DMS 273 (cell line): ENCODE measurements around the gene RBM34.
"Not testable (repeated sequence)": the region's sequence is repeated elsewhere in the genome, so short reads cannot be mapped to it uniquely, and the experiment has no call there.

Experiments used
- DNase-seq: peaks from one replicate; lab custom pipeline; 2025; ENCODE audit not compliant: unreplicated experiment; lab: John Stamatoyannopoulos, UW

The RBM34 gene

GRCh38 chr1:235122348-235122747 is 38.7 kb downstream of the RBM34 start:
- no peak for DNase-seq

GRCh38 chr1:235113183-235113917 is 47.7 kb downstream of the RBM34 start:
- no peak for DNase-seq

DNA sequence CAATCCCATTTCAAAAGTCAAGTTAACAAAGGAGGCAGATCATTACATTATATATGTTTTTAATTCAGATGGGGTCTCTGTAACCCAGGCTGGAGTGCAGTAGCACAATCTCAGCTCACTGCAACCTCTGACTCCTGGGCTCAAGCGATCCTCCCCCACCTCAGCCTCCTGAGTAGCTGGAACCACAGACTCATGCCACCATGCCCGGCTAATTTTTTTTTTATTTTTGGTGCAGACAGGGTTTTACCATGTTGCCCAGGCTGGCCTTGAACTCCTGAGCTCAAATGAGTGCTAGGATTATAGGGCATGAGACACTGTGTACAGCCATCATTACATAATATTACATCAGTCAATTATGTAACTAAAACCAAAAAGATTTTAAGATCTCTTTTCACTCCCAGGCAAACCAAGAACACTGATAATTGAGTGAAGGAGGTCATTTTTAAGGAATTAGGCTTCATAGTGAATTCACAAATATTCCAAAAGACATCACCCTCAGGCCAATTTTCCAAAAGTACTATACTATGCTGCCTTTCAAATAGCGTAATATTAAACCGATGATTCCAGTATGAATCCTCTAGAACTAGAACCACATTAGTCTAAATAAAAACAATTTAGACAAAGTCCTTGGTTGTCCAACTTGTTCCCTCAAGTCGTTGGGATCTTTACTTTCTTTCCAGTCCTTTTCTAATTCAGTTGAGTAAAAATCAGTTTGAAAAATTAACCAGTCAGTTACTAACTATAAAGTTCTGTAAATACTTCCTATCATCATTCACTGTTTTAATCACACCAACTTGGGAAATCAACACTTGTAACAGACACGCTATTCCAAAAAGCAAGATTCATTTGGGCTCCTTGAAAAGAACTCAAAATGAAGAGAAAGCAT is 48.5 kb downstream of the RBM34 start:
- DNase-seq: no peak

GRCh38 chr1:235111107-235111506 is 49.9 kb downstream of the RBM34 start:
- no peak for DNase-seq

DNA sequence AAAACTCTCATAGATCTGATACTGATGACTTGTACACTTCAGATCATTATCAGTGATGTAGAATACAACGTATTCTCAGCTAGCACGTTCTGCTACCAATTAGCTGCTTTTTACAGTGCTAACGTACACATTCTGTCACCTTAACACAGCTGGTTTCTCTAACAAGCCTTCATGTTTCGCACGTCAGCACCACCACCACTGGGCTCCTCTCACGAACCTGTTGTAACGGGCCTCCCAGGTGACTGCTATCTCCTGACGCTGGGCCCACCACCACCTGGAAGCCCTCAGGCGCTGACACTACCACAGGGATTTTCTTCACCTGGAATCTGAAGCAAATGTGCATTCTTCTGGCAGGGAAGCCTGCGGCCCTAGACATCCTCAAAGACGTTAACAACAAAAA is 52.2 kb downstream of the RBM34 start:
- no peak for DNase-seq

DNA sequence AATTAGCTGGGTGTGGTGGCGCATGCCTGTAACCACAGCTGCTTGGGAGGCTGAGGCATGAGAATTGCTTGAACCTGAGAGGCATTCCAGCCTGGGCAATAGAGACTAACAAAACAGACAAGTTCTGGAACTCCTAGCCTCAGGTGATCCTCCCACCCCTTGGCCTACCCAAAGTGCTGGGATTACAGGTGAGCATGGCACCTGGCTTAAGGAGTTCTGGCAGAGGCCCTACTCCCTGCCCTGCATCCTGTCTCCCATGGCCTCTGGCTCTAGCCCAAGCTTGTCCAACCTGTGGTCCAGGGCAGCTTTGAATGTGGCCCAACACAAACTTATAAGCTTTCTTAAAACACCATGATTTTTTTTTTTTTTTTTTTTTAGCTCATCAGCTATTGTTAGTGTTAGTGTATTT is 52.9 kb downstream of the RBM34 start:
- DNase-seq: peak; percentile 42

- peak; percentile 47 for DNase-seq
These were observed 53.5 kb downstream of the RBM34 start for GRCh38 chr1:235107368-235108184.

DNA sequence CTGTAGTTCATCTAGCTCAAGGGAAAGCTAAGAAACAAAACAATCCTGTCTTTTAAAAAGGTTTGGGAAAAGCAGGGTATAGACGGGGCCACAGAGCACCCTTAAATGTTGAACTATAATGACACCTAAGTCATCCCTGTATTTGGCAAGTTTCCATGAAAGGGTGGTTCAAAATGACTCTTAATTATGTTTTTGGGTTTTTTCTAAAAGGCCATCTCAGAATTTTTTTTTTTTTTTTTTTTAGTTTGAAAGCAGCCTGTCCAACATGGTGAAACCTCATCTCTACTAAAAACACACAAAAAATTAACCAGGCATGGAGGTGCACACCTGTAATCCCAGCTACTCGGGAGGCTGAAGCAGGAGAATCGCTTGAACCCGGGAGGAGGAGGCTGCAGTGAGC is 54.6 kb downstream of the RBM34 start:
- peak; percentile 34 for DNase-seq

DNA sequence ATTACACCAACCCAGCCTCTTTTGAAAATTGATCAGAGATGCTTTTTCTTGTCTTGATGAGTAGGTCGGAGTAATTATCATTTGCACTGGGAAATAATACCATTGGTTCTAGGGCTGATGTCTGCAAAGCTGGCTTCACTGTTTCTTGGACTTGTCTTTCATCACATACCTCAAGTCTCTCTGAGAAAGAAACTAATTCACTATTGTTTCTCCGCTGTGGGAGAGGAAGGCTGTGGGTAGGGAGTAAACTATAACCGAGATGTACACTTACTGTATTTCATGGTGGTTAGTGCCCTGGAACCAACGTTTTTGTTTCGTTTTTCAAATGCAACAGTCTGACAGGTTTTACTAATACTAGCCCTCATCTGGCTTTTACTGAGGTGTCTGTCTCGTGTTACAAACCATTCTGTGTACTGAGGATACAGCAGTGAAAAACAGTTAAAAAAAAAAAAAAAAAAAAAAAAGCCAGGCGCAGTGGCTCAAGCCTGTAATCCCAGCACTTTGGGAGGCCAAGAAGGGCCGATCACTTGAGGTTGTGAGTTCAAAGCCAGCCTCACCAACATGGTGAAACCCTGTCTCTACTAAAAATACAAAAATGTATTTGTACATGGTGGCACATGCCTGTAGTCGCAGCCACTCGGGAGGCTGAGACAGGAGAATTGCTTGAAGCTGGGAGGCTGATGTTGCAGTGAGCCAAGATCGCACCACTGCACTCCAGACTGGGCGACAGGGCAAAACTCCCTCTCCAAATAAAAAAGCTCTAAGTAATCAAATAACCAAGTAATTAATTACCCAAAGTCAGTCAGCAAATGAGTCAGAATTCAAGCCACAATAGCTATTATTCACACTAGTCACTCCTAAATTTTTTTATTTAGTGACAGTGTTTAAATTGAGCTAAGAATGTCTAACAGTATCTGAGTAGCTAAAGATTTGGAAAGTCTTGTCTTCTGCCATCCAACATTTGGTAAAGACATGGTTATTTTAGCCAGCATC is 55.7 kb downstream of the RBM34 start:
- peak; percentile 62 for DNase-seq

GRCh38 chr1:235102993-235103411 is 58.0 kb downstream of the RBM34 start:
- DNase-seq: peak; percentile 33

DNA sequence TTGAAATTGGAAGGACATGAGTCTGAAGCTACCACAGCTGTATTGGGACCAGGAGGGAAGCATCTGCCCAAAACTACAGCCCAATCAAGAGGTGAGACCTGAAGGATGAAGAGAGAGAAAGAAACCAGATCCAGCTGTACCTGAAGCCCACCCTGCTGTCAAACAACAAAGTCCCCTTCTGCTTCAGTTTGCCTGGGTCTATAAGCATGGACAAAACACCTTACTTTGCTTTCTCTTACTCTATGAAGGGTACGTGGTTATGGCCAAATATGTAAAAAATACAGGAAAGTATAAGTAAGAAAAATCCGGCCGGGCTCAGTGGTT is 58.8 kb downstream of the RBM34 start:
- no peak for DNase-seq

DNA sequence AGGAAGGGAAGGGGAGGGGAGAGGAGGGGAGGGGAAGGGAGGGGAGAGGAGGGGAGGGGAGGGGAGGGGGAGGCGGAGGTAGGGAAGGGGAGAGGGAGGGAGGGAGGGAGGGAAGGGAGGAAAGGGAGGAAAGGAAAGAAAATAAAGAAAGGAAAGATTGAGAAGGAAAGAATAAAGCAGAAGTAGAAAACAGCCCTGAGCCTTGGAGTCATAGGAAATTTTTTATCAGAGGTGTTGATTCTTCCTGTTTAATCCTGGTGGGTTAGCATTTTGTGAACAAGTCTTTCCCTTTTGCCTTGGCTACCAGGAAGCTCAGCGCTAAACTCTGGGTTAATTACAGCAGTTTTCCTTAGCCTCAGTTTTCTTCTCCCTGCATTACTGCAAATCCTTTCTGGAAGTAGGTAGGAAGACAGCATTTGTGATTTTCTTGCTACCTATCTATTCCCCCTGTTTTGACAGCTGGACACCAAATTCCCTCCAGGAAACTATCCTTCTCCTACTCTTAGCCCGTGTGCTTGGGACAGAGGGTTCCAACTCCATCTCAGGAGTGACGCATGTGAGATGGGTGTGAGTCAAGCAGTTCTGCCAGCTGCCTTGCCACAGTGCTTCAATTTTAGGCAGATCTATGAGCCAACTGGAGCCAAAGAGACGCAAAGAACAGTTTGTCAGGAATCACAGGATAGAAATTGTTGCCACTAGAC is 59.3 kb downstream of the RBM34 start:
- no peak for DNase-seq

DNA sequence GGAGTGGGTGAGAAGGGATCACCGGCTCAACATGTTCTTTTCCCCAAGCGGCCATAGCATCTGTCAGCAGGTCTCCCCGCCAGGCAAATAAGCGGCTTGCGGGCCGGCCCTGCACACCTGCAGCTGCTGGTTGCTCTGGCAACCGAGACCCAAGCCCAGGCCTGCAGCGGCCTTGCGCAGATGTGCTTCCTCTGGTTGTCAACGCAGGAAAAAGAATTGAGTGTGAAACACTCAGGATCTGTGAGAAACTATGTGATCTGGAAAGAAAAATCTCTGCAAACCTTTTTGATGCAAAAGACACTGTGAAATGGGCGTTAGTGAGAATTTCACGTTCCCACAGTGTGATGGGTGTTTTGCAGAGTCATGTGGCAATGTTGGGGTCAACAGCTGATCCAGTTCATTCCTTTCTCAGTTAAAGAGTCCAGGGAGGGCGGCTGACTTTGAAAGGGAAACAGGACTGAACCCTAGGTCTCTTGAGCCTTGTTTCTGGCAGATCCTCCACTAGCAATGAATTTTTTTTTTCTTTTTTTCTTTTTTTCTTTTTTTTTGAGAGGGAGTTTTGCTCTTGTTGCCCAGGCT is 60.8 kb downstream of the RBM34 start:
- peak; percentile 52 for DNase-seq

DNA sequence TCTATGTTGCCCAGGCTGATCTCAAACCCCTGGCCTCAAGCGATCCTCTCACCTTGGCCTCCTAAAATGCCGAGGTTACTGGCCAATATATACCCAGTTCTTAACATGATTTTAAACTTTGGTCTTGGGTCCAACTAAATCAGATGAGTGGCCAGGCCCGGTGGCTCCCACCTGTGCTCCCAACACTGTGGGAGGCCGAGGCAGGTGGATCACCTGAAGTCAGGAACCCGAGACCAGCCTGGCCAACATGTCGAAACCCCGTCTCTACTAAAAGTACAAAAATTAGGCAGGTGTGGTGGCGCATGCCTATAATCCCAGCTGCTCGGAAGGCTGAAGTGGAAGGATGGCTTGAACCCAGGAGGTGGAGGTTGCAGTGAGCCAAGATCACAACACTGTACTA is 62.1 kb downstream of the RBM34 start:
- no peak for DNase-seq

DNA sequence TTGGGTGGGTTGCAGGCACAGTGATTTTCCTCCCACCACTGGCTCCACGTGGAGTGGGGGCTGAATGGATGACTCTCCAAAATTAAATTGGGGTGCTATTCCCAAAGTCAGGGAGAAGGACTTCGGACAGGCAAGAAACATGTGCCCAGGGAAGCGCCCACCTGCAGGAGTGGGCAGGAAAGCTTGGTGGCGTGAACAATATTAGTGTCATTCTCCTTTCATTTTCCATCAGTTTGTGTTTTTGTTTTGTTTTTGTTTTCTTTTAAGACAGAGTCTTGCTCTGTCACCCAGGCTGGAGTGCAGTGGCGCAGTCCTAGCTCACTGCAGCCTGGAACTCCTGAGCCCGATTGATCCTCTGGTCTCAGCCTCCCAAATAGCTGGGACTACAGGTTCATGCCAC is 62.5 kb downstream of the RBM34 start:
- DNase-seq: no peak

DNA sequence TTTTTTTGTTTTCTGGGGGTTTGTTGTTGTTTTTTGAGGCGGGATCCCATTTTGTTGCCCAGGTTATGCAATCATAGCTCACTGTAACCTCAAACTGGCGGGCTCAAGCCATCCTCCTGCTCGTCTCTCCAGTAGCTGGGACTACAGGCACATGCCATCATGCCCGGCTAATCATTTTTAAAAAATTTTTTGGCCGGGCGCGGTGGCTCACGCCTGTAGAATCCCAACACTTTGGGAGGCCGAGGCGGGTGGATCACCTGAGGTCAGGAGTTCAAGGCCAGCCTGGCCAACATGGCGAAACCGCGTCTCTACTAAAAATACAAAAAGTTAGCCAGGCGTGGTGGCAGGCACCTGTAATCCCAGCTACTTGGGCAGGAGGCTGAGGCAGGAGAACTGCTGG is 63.5 kb downstream of the RBM34 start:
- not testable (repeated sequence) for DNase-seq

DNA sequence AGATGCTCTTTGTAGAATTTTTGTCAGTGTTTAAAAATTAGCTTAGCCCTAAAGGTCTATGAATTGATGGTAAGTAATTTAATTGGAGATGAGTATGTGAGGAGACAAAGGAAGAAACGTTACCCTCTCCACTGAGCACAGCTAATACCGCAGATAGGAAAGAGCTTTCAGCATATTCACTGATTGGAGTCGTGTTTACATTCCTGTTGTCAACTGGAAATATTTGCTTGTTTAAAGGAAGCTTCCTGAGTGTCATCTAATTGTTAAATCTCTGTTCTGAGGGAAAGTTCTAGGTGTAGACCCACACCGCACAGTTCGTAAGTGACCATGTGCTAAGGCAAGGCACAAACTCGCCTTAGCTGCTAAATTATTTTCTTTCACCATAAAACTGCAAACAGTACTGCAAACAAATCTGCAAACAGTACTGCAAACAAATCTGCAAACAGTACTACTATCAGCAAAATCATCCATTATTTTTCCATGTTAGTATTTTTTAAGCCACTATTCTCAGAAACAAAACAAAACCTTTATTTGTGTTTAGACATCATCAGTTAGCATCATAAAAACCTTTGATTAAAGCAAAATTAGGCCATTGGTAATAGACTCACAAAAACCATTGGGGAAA is 65.0 kb downstream of the RBM34 start:
- no peak for DNase-seq

DNA sequence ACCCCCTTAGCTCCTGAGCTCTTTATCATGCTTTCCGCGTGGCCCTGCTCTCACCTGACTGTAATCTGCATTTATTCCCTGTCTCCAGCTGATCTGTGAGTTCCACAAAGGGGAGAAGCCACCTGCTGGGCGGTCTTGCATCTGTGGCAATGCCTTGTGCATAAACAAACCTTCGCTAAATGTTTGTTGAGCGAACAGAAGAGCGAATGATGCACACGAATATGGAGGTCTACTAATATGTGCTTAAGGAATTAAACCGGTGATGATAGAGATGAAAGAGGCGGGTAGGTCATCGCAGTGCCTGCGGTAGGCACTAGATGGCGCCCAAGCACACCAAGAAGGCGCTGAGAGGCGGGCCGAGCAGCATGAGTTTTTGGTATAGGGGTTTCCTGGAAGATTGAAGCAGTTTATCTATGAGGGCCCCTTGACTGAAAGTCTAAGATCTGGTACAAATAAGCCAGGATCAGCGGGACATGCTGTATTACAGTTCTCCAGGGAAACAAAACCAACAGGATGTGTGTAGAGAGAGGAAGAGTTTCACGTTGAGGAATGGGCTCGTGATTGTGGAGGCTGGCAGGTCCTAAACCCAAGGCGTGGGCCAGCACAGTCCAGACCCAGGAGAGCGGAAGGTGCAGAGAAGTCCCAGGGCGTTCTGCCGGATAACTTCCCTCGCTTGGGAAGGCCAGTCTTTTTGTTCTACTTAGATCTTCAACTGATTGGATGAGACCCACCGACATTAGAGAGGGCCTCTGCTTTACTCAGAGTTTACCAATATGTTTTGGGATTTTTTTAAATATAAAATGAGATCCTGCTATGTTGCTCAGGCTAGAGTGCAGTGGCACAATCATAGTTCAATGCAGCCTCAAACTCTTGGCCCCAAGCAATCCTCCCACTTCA is 67.1 kb downstream of the RBM34 start:
- DNase-seq: peak; percentile 87
